PFSK-1 (cell line): ENCODE measurements around the gene SIPA1.

Source experiments
- POLR2AphosphoS5 ChIP-seq: IDR thresholded peaks from 2 replicates; pipeline ENCODE4 v1.6.1; 2012; ENCODE audit warnings: low read depth, mild to moderate bottlenecking, control low read depth, low read length, moderate library complexity
- REST ChIP-seq, 2 experiments: IDR thresholded peaks; 2 replicates each; pipeline versions ENCODE4 v1.6.1 to v1.8.0; 2011 to 2012; ENCODE audit warnings: low read depth in 2 of 2, low read length in 2 of 2, control low read depth in 1 of 2, inconsistent platforms in 1 of 2, mild to moderate bottlenecking in 1 of 2, moderate library complexity in 1 of 2; ENCODE audit not compliant: insufficient read depth in 1 of 2
- TAF1 ChIP-seq: IDR thresholded peaks from 2 replicates; pipeline ENCODE4 v1.6.1; 2012; ENCODE audit warnings: low read length, control low read depth, borderline replicate concordance; ENCODE audit not compliant: insufficient read depth

GRCh38 chr11:65642014-65642671 lies 4.2 kb downstream of the SIPA1 start:
- TF ChIP-seq REST (IDR thresholded peaks at IDR 0.05; ENCODE audit: insufficient read depth in 1 of 2, low read depth in 2 of 2, low read length in 2 of 2) = no peak
- no peak for TF ChIP-seq POLR2AphosphoS5
- no peak for TF ChIP-seq TAF1
